Hindlimb muscle (tissue), 1 donor: ENCODE measurements around the gene SRGAP3. TPM values are rescaled to one million over a fixed set of nuclear protein-coding genes. Genes with fewer than 3 reads are reported as not detected.
"Not testable (repeated sequence)": the region's sequence is repeated elsewhere in the genome, so short reads cannot be mapped to it uniquely, and the experiment has no call there.

Experiments
- DNase-seq: peaks from one replicate; pipeline ENCODE4 v3.0.0-alpha.2; 2013
- polyA plus RNA-seq: library from polyadenylated mRNA; unstranded; fragments of 120-200 nt; gene quantifications from one replicate; pipeline ENCODE4 v1.2.1, GENCODE V29; 2013; ENCODE audit not compliant: insufficient read length

The SRGAP3 gene
- polyA plus RNA-seq: 24.1 TPM

GRCh38 chr3:9249273-9250192 is at the start of gene SRGAP3:
Gene SRGAP3, minus strand, starts transcription at chr3:9249646. Its CDS starts 695 bp downstream, at chr3:9248951.
- peak; percentile 97 for DNase-seq

- no peak for DNase-seq
These were observed 48.8 kb upstream of the SRGAP3 start for GRCh38 chr3:9298236-9298635.

DNA sequence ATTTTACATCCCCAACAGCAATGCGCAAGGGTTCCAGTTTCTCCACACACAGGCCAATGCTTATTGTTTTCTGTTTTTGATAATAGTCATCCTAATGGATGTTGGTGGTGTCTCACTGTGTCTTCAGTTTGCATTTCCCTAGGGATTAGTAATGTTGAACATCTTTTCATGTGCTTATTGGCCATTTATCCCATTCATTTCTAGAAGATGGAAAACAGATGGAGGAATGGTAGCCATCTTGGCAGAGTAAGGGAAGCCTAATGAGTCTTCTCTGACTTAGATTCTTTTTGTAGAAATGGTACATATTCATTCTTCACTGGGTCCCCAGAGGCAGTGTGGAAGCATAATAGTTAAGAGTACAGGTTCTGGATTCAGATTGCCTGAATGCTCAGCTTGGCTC is 46.8 kb upstream of the SRGAP3 start:
- DNase-seq: no peak

GRCh38 chr3:9295007-9295406 is 45.6 kb upstream of the SRGAP3 start:
- DNase-seq: no peak

DNA sequence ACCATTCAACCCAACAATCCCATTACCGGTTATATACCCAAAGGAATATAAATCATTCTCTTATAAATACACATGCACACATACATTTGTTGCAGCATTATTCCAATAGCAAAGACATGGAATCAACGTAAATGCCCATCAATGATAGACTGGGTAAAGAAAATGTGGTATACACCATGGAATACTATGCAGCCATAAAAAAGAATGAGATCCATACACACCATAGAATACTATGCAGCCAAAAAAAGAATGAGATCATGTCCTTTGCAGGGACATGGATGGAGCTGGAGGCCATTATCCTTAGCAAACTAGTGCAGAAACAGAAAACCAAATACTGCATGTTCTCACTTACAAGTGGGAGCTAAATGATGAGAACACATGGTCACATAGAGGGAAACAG is 44.5 kb upstream of the SRGAP3 start:
- DNase-seq: not testable (repeated sequence)

- DNase-seq: no peak
These were observed 43.6 kb upstream of the SRGAP3 start for GRCh38 chr3:9293076-9293475.

GRCh38 chr3:9292516-9292915 is 43.1 kb upstream of the SRGAP3 start:
- DNase-seq: no peak

DNA sequence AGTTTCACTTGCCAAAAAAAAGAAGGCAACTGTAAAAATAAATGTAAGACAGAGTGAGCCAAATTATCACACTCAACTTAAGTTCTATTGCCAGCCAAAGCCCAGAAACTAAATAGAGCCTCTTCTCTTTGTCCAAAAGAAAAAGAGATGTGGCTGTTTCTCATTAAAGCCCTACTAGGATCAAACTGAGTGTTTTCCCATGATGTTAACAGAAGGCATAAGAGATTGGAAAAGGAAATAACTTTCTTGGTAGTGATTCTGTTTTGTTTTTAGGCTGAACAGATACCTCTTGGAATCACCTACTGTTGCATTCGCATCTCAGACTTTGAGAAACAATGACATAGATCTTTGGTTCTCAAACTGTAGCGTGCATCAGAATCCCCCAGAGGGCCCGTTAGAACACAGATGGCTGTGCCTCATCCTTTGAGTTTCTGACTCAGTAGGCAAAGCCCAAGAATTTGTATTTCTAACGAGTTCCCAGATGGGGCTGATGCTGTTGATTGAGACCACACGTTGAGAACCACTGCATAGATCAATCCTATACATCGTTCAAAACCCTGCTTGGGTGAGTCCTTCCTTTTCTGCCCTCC is 42.5 kb upstream of the SRGAP3 start:
- DNase-seq: no peak

DNA sequence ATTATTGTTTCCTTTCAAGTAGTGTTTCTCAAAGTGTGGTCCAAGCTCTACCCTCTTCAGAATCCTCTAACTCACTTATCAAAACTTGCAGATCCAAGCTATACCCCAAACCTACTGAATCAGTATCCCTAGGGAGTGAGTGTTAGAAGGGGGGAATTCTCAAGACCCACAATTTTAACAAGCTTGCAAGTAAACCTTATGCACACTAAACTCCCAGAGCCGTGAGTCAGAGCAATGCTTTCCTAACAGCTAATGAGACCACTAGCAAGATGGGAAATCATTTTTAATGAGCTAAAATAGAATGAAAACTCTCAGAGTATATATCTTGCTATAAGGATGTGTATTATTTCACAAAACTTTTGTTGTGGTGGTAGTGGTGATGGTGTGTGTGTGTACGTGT is 41.1 kb upstream of the SRGAP3 start:
- no peak for DNase-seq

DNA sequence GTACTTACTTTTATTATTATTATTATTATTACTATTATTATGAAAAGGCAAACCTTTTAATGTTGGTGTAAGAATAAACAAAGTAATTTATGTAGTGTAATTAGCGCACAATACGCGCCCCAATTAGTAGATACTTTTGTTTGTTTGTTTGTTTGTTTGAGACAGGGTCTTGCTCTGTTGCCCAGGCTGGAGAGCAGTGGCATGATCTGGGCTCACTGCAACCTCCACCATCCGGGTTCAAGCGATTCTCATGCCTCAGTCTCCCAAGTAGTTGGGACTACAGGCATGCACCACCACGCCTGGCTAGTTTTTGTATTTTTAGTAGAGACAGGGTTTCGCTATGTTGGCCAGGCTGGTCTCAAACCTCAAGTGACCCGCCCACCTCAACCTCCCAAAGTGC is 32.1 kb upstream of the SRGAP3 start:
- not testable (repeated sequence) for DNase-seq

DNA sequence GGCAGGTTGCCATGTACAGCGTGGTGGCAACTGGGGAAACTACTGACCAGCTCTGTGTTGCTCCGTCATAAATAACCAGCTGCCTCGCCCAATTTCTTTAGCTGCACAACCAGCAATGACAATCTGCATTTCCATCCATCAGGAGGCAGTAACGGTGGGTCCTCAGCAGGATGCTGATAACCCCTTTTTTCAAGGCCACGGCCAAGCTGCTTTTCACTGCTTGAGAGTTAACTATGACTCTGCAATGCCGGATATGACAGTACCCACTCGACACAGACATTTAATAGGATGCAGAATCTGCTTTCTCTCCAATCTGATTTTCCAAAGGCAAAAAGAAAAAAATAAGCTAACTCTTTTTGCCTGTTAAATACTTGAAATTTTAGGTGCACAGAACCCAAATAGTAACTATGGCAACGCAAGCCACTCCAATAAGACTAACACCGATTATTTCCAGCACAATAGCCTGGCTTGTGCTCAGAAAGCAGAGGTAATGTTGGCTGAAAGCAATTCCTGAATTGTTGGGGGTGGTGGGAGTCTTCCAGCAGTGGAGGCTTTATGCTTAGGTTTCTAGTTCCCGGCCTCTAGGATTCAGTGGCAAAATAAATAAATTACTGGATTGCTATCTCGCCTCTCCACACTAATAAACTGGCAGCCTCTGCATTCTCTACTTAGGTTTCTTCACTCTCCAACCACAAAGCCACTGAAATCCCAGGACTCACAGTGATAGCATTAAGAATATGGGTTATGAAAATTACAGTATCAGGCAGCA is 31.2 kb upstream of the SRGAP3 start:
- DNase-seq: peak; percentile 60

DNA sequence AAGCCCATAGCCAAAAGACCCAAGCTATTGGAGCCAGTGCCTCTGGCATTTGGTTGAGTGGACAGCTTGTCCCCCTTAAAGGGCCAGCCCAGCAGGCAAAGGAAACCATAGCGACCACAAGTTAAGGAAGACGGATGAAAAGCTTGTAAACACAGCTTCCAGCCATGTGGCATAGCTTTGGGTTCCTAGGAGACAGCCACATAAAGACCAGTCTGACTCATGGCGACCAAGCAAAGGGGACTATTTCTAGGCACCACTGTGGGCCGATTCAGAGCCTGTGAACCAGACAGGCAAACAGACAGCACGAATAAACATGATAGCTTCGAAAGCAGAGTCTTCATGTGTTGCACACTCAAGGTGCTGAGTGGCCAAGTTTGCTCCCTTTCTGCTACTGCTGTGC is 30.5 kb upstream of the SRGAP3 start:
- DNase-seq: no peak

- no peak for DNase-seq
These were observed 29.1 kb upstream of the SRGAP3 start for GRCh38 chr3:9278498-9278897.

DNA sequence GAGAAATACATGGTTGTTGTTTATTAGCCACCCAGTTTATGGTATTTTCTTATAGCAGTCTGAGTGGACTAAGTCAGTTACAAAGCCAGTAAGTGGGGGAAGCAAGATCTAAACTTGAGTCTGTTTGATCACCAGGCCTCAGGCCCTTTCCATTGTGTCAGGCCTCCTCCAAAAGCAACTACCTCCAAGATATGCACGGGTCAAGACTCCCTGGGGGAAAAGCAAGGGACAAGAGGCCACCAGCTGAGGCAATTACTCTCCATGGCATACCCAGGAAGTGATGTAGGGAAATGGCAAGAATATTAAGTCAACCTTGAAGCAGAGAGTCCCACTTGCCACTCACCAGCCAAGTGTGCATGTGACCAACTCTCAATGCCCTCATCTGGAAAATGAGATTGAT is 28.6 kb upstream of the SRGAP3 start:
- DNase-seq: no peak

- DNase-seq: no peak
These were observed 27.4 kb upstream of the SRGAP3 start for GRCh38 chr3:9276761-9277370.

DNA sequence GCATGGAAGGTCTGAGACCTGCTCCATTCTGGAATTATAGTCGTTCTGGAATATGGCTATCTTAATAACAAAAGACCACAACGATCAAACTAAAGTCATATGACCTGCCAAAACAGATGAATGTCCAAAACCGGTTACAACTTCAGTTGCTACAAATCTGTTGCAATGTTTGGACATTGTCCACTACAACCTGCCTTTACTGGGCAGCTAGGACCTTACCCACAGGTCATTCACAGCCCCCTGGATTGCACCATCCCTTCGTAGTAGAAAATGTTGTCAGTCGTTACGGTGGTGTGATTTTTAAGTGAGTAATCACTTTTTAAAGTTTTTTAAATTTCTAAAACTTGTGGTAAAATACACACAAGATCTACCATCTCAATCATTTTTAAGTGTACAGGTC is 22.5 kb upstream of the SRGAP3 start:
- no peak for DNase-seq

- DNase-seq: no peak
These were observed 21.3 kb upstream of the SRGAP3 start for GRCh38 chr3:9270704-9271103.

GRCh38 chr3:9266716-9267115 is 17.3 kb upstream of the SRGAP3 start:
- DNase-seq: no peak

DNA sequence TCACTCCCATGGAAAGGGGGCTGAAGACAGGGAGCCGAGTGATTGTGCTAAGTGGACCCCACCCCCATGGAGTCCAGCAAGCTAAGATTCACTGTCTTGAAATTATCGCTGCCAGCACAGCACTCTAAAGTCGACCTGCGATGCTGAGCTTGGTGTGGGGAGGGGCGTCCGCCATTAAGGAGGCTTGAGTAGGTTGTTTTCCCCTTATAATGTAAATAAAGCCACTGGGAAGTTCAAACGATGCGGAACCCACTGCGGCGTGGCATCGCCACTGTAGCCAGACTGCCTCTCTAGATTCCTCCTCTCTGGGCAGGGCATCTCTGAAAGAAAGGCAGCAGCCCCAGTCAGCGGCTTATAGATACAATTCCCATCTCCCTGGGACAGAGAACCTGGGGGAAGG is 10.9 kb upstream of the SRGAP3 start:
- DNase-seq: no peak

DNA sequence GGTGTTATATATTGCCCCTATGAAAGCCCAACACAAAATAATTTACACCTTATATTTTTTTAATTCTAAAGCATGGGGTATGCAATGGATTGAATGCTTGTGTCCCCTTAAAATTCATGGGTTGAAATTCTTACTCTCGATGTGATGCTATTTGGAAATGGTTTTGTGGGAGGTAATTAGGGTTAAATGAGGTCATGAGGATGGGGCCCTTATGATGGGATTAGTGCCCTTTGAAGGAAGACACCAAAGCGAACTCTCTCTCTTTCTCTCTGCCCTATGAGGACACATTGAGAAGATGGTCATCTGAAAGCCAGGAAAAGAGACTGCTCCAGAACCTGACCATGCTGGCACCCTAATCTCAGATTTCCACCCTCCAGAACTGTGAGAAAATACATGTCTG is 7.6 kb upstream of the SRGAP3 start:
- DNase-seq: no peak

DNA sequence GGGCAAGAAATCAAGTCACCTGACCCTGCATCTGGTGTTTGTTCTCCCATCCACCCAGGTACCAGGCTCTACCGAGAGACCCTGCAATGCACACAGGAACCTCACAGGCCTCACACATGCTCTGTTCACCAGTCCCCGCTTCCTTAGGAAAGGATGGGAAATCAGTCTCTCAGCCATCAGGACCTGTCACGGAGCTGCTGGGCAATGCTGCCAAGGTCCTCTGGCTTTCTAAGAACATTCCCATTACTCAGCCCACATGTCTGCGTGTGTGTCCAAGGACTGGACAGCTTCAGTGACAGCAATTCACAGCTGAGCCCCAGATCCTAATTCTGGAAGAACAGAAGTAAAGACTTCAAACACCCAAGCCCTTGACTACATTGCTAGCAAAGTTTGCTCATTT is 6.5 kb upstream of the SRGAP3 start:
- no peak for DNase-seq

DNA sequence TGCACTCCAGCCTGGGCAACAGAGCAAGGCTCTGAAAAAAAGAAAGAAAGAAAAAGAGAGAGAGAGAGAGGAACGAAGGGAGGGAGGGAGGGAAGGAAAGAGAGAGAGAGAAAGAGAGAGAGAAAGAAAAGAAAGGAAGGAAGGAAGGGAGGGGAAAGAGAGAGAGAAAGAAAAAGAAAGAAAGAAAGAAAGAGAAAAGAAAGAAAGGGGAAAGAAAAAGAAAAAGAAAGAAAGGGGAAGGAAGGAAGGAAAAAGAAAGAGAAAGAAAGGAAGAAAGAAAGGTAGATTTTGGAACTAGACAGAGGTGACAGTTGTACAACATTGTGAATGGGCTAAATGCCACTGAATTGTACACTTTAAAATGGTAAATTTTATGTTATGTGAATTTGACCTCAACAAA is 5.3 kb upstream of the SRGAP3 start:
- DNase-seq: no peak

DNA sequence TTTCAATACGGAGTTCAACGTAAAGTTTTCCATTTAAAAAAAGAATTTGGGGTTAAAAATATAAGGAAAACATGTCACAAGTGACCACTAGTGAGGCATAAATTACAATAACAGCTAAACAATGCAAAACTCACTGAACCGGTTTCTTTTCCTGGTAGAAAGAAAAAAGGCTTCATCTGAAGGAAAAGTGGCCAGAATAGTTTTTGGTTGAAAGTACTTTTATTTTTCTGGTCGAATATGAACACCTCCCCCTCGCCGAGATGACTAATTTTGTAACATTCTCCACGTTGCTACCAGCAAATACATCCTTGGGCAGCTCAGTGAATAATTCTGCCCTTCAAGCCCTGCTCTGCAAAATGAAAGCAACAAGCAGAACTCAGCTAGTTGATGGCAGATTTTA is 3.9 kb upstream of the SRGAP3 start:
- no peak for DNase-seq
